Heart left ventricle (tissue), 16 donors: ENCODE results near the gene CABYR. TPM values are rescaled to one million over a fixed set of nuclear protein-coding genes. Genes with fewer than 3 reads are reported as not detected.

Source experiments
- ATAC-seq, 4 donors: fragments of 200-7000 bp; cut with Tn5 transposase; one replicate each; pipeline ENCODE4 v1.9.1; 2020 to 2022; ENCODE audit warnings: moderate library complexity in 4 of 4, mild to moderate bottlenecking in 3 of 4, moderate number of reproducible peaks in 1 of 4
- DNase-seq, 5 donors: peaks; one replicate each; pipeline ENCODE4 v3.0.0-alpha.2; 2020
- H3K27ac ChIP-seq, 12 donors: fragments of 200-600 bp; sonication (generic) in 4 of 12; one replicate each; pipeline versions ENCODE4 v1.5.0 to v1.8.0; 2016 to 2022; ENCODE audit warnings: mild to moderate bottlenecking in 2 of 12
- H3K27me3 ChIP-seq, 9 donors: fragments of 200-600 bp; sonication (generic) in 2 of 9; one replicate each; pipeline versions ENCODE4 v1.5.1 to v1.8.0; 2016 to 2022; ENCODE audit warnings: mild to moderate bottlenecking in 3 of 9
- H3K36me3 ChIP-seq, 9 donors: fragments of 200-600 bp; sonication (generic) in 2 of 9; one replicate each; pipeline versions ENCODE4 v1.5.0 to v1.8.0; 2018 to 2022; ENCODE audit warnings: mild to moderate bottlenecking in 2 of 9
- H3K4me1 ChIP-seq, 12 donors: fragments of 200-600 bp; sonication (generic) in 4 of 12; one replicate each; pipeline versions ENCODE4 v1.5.0 to v1.8.0; 2016 to 2022; ENCODE audit warnings: mild to moderate bottlenecking in 3 of 12
- H3K4me3 ChIP-seq, 12 donors: fragments of 200-600 bp; sonication (generic) in 4 of 12; one replicate each; pipeline versions ENCODE4 v1.5.0 to v1.8.0; 2017 to 2022; ENCODE audit warnings: mild to moderate bottlenecking in 9 of 12, moderate library complexity in 4 of 12
- H3K9me3 ChIP-seq, 12 donors: fragments of 200-600 bp; sonication (generic) in 4 of 12; one replicate each; pipeline versions ENCODE4 v1.5.0 to v1.8.0; 2016 to 2022; ENCODE audit warnings: mild to moderate bottlenecking in 1 of 12
- CTCF ChIP-seq, 12 donors: fragments of 200-600 bp; sonication (generic) in 4 of 12; IDR thresholded peaks; one replicate each; pipeline versions ENCODE4 v1.5.0 to v1.8.0; 2018 to 2022; ENCODE audit warnings: antibody characterized with exemption in 12 of 12, mild to moderate bottlenecking in 5 of 12
- POLR2A ChIP-seq, 2 donors: fragments of 450-650 bp; IDR thresholded peaks; one replicate each; pipeline ENCODE4 v1.6.1; 2017; ENCODE audit warnings: antibody characterized with exemption in 2 of 2, mild to moderate bottlenecking in 2 of 2, moderate library complexity in 2 of 2
- WGBS, 4 donors: extraction: QIAGEN DNeasy Blood & Tissue Kit in 2 of 4; methylation state at CpG; one replicate each; pipeline versions ENCODE4 v1.1.5 to v1.1.7; 2013 to 2018; 5-methylcytosine and 5-hydroxymethylcytosine counted together
- intact Hi-C, 10 donors: fragments of 100-400 bp; cut with DNase I; formaldehyde crosslinking; loops; one replicate each; pipeline versions ENCODE4 v1.11.1 to v1.14.2; 2022
- polyA plus RNA-seq, 2 donors: library from polyadenylated mRNA; stranded (reverse); fragments of 200-250 nt; gene quantifications; one replicate each; pipeline ENCODE4 v1.2.3, GENCODE V29; 2013
- total RNA-seq, 9 donors: library from RNA; depleted of rRNA in 2 of 9; stranded (reverse); fragments of >200 nt in 2 of 9; fragmentation: NEBNext Ultra II Directional in 3 of 9; extraction: Animal tissue kit (Norgen Biotek cat#: 25700) in 3 of 9; gene quantifications; one replicate each; pipeline versions ENCODE4 v1.1.0 to v1.2.4, GENCODE V29; 2016 to 2023
- donor health status: ischemic (EF 13 %, LVEDD 7.1; RV severe dilation, severe dysfunction).
- donor health status: healthy with polysubstance abuse.
- donor health status: DM: no; HTN: yes; CAD: no.
- donor health status: DM: no; HTN: no; CAD: no.
- donor health status: ischemic (EF 25% LVEDD 6.9; RV normal size, moderate dysfunction).
- donor health status: ischemic (EF 25% LVEDD 5.7; RV mildly dilated, moderate dysfunction).
- donor health status: healthy.
- donor health status: DM: yes; HTN: yes; CAD: no.
- donor health status: ischemic (EF 35%, LVEDD 5.7; RV mildly dilated, moderate dysfunction).
- donor health status: nonischemic (EF 11% LVEDD 7.7; RV severe dilation, severe dysfunction).
- donor health status: DM: yes; HTN: yes; CAD: no.
- donor health status: PGD.
- donor health status: ischemic (EF 29% LVEDD 5.4; RV normal size, mild dysfunction).
- donor health status: nonischemic (EF 23%, LVEDD 6.1; RV moderate dilation, normal function).

The CABYR gene
- total and polyA plus RNA-seq, 11 donors, result 0.10 to 1.0 (median 0.61) TPM; not detected in 4

- TF ChIP-seq POLR2A (IDR thresholded peaks at IDR 0.05) (no peak), CTCF (IDR thresholded peaks at IDR 0.05) (no peak)
- H3K36me3 ChIP-seq, result peaks cover 0 to 10% (median 0%) of the 10 kb centered on the region in 9 donors
- H3K4me1 ChIP-seq, result peaks cover 0 to 8% (median 0%) of the 10 kb centered on the region in 12 donors
- ATAC-seq (no peak), DNase-seq (no peak)
- no peaks in the 10 kb centered on the region for H3K9me3 ChIP-seq
- intact Hi-C loops, result loop anchor here in 9 of 10 donors (10.0 kb wide), 9 partner anchors 88 to 488 kb away; partner anchors contain the start of gene TTC39C (in 3 of the 9)
- no peak overlapping the region for H3K27ac ChIP-seq
- H3K4me3 ChIP-seq, result no peak overlapping the region
- WGBS, 4 donors, result 91 to 93% (median 92%) methylated on average over 15 of the region's 15 CpGs
- no peaks in the 10 kb centered on the region for H3K27me3 ChIP-seq
Observed at GRCh38 chr18:24112874-24113615, 25.8 kb upstream of the CABYR start.

- H3K36me3 ChIP-seq, result peaks cover 0 to 11% (median 0%) of the 10 kb centered on the region in 9 donors
- TF ChIP-seq CTCF (IDR thresholded peaks at IDR 0.05), result no peak
- no peak for TF ChIP-seq POLR2A (IDR thresholded peaks at IDR 0.05)
- ATAC-seq, result no peak
Observed at GRCh38 chr18:24114924-24115549, 23.8 kb upstream of the CABYR start.

GRCh38 chr18:24115628-24116027 lies 23.2 kb upstream of the CABYR start:
- peaks cover 0 to 8% (median 0%) of the 10 kb centered on the region in 12 donors for H3K4me1 ChIP-seq
- H3K4me3 ChIP-seq, result no peak overlapping the region
- no peak overlapping the region for H3K27ac ChIP-seq
- 74 to 80% (median 77%) methylated on average over 2 of the region's 2 CpGs for WGBS, 4 donors
- no peaks in the 10 kb centered on the region for H3K27me3 ChIP-seq
- ATAC-seq, result no peak
- H3K36me3 ChIP-seq, result peaks cover 0 to 17% (median 0%) of the 10 kb centered on the region in 9 donors
- intact Hi-C loops, result loop anchor here in 9 of 10 donors (5.0 to 10.0 kb wide), 15 partner anchors 91 to 493 kb away; partner anchors contain the start of gene TTC39C (in 4 of the 9)
- no peak for DNase-seq
- TF ChIP-seq CTCF (IDR thresholded peaks at IDR 0.05) (no peak), POLR2A (IDR thresholded peaks at IDR 0.05) (no peak)
- H3K9me3 ChIP-seq, result no peaks in the 10 kb centered on the region

More at GRCh38 chr18:24114924-24115549, 23.8 kb upstream of the CABYR start:
- 87 to 93% (median 91%) methylated on average over 4 of the region's 4 CpGs for WGBS, 4 donors
- intact Hi-C loops, result loop anchor here in 9 of 10 donors (5.0 to 10.0 kb wide), 15 partner anchors 90 to 493 kb away; partner anchors contain the start of gene TTC39C (in 4 of the 9)
- Histone ChIP-seq H3K27me3 (no peaks in the 10 kb centered on the region), H3K9me3 (no peaks in the 10 kb centered on the region), H3K4me1 (peaks cover 0 to 8% (median 0%) of the 10 kb centered on the region in 12 donors), H3K4me3 (no peak overlapping the region), H3K27ac (no peak overlapping the region)
- DNase-seq, result no peak
